Caco-2 (cell line): ENCODE results near the gene BTBD17. TPM values are rescaled to one million over a fixed set of nuclear protein-coding genes. Genes with fewer than 3 reads are reported as not detected.
A peak's percentile ranks its signal among the peaks of the same experiment; 100 is the strongest.

Experiments
- BruUV-seq: library from RNA; stranded (reverse); fragments of 400-500 nt; replicated peaks from 2 replicates; lab custom pipeline; 2021; lab: Mats Ljungman, UMichigan
- CTCF ChIA-PET: fragments of 300-600 bp; sonication (Branson Sonifier 250); formaldehyde crosslinking; loops from one replicate; lab custom pipeline; 2022; ENCODE audit warnings: antibody characterized with exemption; lab: Charles Lee
- POLR2A ChIA-PET: fragments of 300-600 bp; sonication (Branson Sonifier 250); formaldehyde crosslinking; loops from one replicate; lab custom pipeline; 2022; ENCODE audit warnings: antibody characterized with exemption; lab: Charles Lee
- DNase-seq, 2 experiments: peaks; one replicate each; pipeline versions ENCODE4 v3.0.0 to v3.0.0-alpha.2; 2020 to 2022
- H3K27me3 ChIP-seq: replicated peaks from 2 replicates; pipeline ENCODE4 v1.6.0; 2011; ENCODE audit warnings: low read length; ENCODE audit not compliant: control insufficient read depth, insufficient read depth
- H3K36me3 ChIP-seq: 2 replicates; pipeline ENCODE4 v1.5.1; 2011; ENCODE audit warnings: low read length; ENCODE audit not compliant: control insufficient read depth, insufficient read depth
- H3K4me1 ChIP-seq: fragments of 250-450 bp; sonication (Bioruptor Pico); 2 replicates; pipeline ENCODE4 v1.5.1; 2020; ENCODE audit warnings: mild to moderate bottlenecking
- H3K4me3 ChIP-seq: 2 replicates; pipeline ENCODE4 v1.5.1; 2011; ENCODE audit warnings: low read depth, mild to moderate bottlenecking, control low read depth, low read length
- H3K9me3 ChIP-seq: fragments of 250-450 bp; sonication (Bioruptor Pico); 2 replicates; pipeline ENCODE4 v1.5.1; 2020; ENCODE audit warnings: mild to moderate bottlenecking, moderate library complexity
- H3K27ac Mint-ChIP-seq: one replicate; pipeline ENCODE4 v1.8.0; 2022; ENCODE audit warnings: mixed read lengths; ENCODE audit not compliant: unreplicated experiment
- H3K27me3 Mint-ChIP-seq: one replicate; pipeline ENCODE4 v1.8.0; 2022; ENCODE audit warnings: mixed read lengths; ENCODE audit not compliant: insufficient read depth, unreplicated experiment
- H3K36me3 Mint-ChIP-seq: one replicate; pipeline ENCODE4 v1.8.0; 2022; ENCODE audit warnings: mild to moderate bottlenecking, mixed read lengths; ENCODE audit not compliant: insufficient read depth, unreplicated experiment
- H3K4me1 Mint-ChIP-seq: one replicate; pipeline ENCODE4 v1.8.0; 2022; ENCODE audit warnings: low read depth, mixed read lengths; ENCODE audit not compliant: unreplicated experiment
- H3K4me3 Mint-ChIP-seq: one replicate; pipeline ENCODE4 v1.8.0; 2022; ENCODE audit warnings: mild to moderate bottlenecking, moderate library complexity, mixed read lengths; ENCODE audit not compliant: unreplicated experiment
- H3K9me3 Mint-ChIP-seq: one replicate; pipeline ENCODE4 v1.8.0; 2022; ENCODE audit warnings: mixed read lengths; ENCODE audit not compliant: unreplicated experiment
- intact Hi-C: fragments of 100-400 bp; cut with micrococcal nuclease; formaldehyde crosslinking; loops from one replicate; pipeline ENCODE4 v1.10.0; 2022; ENCODE audit not compliant: unreplicated experiment
- total RNA-seq: library from RNA; stranded (reverse); gene quantifications from 2 replicates; pipeline ENCODE4 v1.2.3, GENCODE V29; 2022
- TF ChIP-seq, protein P1 (sequence below), 2 experiments: fragments of 200-600 bp in 1 of 2; IDR thresholded peaks; 1 replicate in 1 of 2; 2 replicates in 1 of 2; pipeline versions ENCODE4 v1.5.1 to v1.8.0; 2011 to 2022; ENCODE audit warnings: antibody characterized with exemption in 1 of 2, control low read depth in 1 of 2, inconsistent platforms in 1 of 2, low read depth in 1 of 2, low read length in 1 of 2, mild to moderate bottlenecking in 1 of 2, moderate library complexity in 1 of 2; ENCODE audit not compliant: insufficient read depth in 1 of 2, severe bottlenecking in 1 of 2, unreplicated experiment in 1 of 2

The BTBD17 gene
- total RNA-seq, 1 experiment from 2014 or later, result not detected

DNA sequence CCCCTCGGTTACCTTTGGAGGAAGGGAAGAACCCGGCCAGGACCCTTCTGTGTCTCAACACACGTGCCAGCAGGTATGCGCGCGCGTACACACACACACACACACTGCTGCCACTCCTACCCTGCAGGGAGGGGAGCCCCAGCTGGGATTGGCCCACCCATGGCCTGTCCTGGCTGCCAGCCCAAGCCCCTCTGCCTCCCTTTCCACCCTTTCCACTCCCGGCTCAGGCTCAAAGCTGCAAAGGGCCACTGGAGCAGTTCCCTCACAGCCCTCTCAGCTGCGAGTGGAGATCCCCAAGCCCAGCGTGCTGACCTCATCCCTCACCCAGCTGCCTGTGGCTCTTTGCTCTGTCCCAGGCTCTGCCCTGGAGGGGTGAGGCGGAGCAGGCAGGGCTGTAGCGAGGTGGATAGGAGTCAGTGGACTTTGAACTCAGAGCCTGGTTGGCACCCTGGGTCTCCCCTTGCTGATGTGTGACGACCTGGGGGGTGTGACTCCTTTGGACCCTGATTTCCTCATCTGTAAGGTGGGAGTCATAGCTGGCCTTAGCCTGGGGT is 21.1 kb downstream of the BTBD17 start:
- intact Hi-C loops, result no loop called here
- CTCF ChIA-PET, result no interaction called here
- no peak for DNase-seq
- Histone ChIP-seq H3K4me1 (no peaks in the 10 kb centered on the region), H3K36me3 (no peaks in the 10 kb centered on the region), H3K4me3 (no peak overlapping the region), H3K9me3 (no peaks in the 10 kb centered on the region), H3K27me3 (no peaks in the 10 kb centered on the region)
- no TSS peak for BruUV-seq
- no peak overlapping the region for H3K4me3 Mint-ChIP-seq
- H3K9me3 Mint-ChIP-seq, result no peaks in the 10 kb centered on the region
- no peaks in the 10 kb centered on the region for H3K4me1 Mint-ChIP-seq
- H3K27me3 Mint-ChIP-seq, result peaks cover 11% of the 10 kb centered on the region
- peak overlapping the region; percentile 26 for H3K27ac Mint-ChIP-seq
- TF ChIP-seq, protein P1, sequence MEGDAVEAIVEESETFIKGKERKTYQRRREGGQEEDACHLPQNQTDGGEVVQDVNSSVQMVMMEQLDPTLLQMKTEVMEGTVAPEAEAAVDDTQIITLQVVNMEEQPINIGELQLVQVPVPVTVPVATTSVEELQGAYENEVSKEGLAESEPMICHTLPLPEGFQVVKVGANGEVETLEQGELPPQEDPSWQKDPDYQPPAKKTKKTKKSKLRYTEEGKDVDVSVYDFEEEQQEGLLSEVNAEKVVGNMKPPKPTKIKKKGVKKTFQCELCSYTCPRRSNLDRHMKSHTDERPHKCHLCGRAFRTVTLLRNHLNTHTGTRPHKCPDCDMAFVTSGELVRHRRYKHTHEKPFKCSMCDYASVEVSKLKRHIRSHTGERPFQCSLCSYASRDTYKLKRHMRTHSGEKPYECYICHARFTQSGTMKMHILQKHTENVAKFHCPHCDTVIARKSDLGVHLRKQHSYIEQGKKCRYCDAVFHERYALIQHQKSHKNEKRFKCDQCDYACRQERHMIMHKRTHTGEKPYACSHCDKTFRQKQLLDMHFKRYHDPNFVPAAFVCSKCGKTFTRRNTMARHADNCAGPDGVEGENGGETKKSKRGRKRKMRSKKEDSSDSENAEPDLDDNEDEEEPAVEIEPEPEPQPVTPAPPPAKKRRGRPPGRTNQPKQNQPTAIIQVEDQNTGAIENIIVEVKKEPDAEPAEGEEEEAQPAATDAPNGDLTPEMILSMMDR (IDR thresholded peaks at IDR 0.05; ENCODE audit: insufficient read depth in 1 of 2, low read depth in 1 of 2, low read length in 1 of 2, severe bottlenecking in 1 of 2, unreplicated experiment in 1 of 2), result no peak
- POLR2A ChIA-PET, result no interaction called here
- no peaks in the 10 kb centered on the region for H3K36me3 Mint-ChIP-seq

DNA sequence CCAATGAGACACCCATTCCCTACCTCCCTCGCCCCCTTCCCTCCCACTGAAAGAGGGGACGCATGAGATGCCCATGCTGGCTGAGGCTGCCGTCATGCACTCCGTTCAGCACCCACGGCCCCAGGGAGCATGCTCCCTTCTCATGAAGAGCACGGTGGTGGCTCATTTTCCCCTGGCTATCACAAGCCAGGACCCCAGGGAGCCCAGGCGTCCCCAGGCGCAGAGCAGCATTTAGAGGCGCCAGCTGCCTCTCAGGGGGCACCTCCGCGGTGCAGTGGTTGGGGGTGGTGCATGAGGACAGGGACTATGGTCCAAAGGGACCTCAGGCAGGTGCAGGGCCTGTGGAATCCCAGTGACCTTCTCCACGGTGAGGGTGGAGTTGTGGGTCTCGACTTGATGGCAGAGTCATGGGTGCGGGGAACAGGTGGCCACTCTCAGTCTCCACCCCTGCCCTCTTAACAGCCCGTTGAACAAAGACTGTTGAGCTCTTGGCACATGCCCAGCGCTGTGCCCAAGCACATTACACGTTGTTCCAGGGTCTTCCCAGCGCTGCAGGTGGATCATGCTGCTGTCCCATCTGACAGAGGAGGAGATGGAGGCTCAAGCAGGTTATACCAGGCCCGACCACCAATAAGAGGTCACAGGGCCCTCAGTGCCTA is 22.0 kb downstream of the BTBD17 start:
- Mint-ChIP-seq H3K9me3 (no peaks in the 10 kb centered on the region), H3K36me3 (no peaks in the 10 kb centered on the region), H3K27me3 (peaks cover 11% of the 10 kb centered on the region), H3K4me3 (no peak overlapping the region), H3K27ac (peak overlapping the region; percentile 26), H3K4me1 (no peaks in the 10 kb centered on the region)
- CTCF ChIA-PET, result no interaction called here
- no peaks in the 10 kb centered on the region for H3K27me3 ChIP-seq
- H3K4me1 ChIP-seq, result no peaks in the 10 kb centered on the region
- POLR2A ChIA-PET, result no interaction called here
- no peaks in the 10 kb centered on the region for H3K36me3 ChIP-seq
- TF ChIP-seq, protein P1 (IDR thresholded peaks at IDR 0.05; ENCODE audit: insufficient read depth in 1 of 2, low read depth in 1 of 2, low read length in 1 of 2, severe bottlenecking in 1 of 2, unreplicated experiment in 1 of 2), result no peak
- BruUV-seq, result no TSS peak
- intact Hi-C loops, result no loop called here
- H3K4me3 ChIP-seq, result no peak overlapping the region
- H3K9me3 ChIP-seq, result no peaks in the 10 kb centered on the region
- no peak for DNase-seq

DNA sequence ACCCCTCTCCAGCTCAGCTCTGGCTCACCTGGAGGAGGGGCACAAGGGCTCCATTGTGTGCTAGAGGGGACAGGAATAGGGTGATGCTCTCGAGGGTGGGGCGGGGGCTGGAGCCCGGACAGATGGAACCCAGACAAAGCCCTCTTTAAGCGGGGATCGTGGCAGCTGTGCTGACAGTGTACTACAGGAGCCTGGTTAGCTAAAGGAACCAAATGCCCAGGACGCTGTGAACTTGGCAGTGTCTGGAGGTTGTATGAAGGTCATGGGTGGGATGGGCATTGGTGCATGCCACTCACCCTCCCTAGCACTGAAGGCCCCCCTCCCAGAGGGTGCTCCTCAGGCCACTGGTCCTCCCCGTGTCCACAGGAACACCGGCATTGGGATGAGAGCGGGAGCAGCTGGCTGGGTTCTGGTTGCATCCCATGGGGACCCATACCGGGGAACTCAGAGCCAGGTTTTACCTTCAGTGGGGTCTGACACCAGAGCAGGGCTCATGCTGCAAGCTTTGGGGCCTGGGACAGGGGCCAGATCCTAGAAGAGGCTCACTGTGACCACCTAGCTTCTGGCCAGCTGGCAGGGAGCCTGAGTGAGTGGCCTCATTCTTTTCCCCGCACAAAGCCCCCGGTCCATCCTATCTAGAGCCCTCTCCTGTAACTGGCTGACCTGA is 23.7 kb downstream of the BTBD17 start:
- H3K9me3 Mint-ChIP-seq, result no peaks in the 10 kb centered on the region
- CTCF ChIA-PET, result no interaction called here
- intact Hi-C loops, result no loop called here
- peaks cover 11% of the 10 kb centered on the region for H3K27me3 Mint-ChIP-seq
- Histone ChIP-seq H3K36me3 (no peaks in the 10 kb centered on the region), H3K9me3 (no peaks in the 10 kb centered on the region), H3K27me3 (no peaks in the 10 kb centered on the region), H3K4me3 (no peak overlapping the region), H3K4me1 (peaks cover under 1% of the 10 kb centered on the region; the same call in 1 of the 2 replicates)
- H3K4me3 Mint-ChIP-seq, result no peak overlapping the region
- TF ChIP-seq, protein P1 (IDR thresholded peaks at IDR 0.05; ENCODE audit: insufficient read depth in 1 of 2, low read depth in 1 of 2, low read length in 1 of 2, severe bottlenecking in 1 of 2, unreplicated experiment in 1 of 2), result no peak
- no TSS peak for BruUV-seq
- H3K4me1 Mint-ChIP-seq, result peaks cover under 1% of the 10 kb centered on the region
- POLR2A ChIA-PET, result no interaction called here
- no peak overlapping the region for H3K27ac Mint-ChIP-seq
- H3K36me3 Mint-ChIP-seq, result no peaks in the 10 kb centered on the region
- no peak for DNase-seq
